ENCODE data around the gene STXBP3.
A peak's percentile ranks its signal among the peaks of the same experiment; 100 is the strongest.

The STXBP3 gene

DNA sequence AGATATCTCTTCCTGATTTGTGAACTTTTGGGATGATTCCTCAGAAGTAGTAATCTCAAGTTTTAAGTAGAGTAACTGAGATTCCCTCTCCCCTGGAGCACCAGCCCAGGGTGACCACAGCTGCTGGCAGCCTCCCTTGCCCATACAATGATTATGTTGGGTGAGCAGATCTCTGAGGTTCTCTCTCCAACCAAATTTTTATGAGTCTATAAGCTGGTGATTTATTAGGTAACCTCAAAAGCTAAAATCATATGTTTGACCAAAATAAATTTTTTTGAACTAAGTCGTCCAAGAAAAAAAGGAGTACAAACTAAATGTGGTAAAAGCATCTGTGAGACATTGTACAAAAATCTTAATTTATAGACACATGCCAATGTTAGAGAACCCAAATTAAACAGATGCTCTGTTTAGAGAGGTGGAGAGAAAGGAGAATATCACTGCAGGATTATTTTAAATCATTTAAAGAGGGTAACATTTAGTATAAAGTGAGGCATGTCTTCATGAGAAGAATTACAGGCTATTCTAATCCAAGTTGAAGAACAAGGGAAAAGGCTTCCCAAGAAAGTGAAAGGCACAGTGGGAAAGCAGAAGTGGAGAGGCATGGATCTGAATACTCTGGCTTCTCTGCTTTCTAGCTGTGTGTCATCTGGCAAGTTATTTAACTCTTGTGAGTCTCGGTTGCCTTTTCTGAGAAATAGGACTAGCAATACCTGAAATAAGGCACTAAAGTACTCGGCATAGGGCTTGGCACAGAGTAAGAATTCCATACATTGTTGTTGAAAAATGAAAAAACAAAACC is 107.9 kb downstream of the STXBP3 start:
- TF ChIP-seq, protein P1, sequence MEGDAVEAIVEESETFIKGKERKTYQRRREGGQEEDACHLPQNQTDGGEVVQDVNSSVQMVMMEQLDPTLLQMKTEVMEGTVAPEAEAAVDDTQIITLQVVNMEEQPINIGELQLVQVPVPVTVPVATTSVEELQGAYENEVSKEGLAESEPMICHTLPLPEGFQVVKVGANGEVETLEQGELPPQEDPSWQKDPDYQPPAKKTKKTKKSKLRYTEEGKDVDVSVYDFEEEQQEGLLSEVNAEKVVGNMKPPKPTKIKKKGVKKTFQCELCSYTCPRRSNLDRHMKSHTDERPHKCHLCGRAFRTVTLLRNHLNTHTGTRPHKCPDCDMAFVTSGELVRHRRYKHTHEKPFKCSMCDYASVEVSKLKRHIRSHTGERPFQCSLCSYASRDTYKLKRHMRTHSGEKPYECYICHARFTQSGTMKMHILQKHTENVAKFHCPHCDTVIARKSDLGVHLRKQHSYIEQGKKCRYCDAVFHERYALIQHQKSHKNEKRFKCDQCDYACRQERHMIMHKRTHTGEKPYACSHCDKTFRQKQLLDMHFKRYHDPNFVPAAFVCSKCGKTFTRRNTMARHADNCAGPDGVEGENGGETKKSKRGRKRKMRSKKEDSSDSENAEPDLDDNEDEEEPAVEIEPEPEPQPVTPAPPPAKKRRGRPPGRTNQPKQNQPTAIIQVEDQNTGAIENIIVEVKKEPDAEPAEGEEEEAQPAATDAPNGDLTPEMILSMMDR (conservative IDR thresholded peaks at IDR 0.05; ENCODE audit: control insufficient read depth, insufficient read depth, low read depth, low read length): no peak
- no peak overlapping the region for H3K4me3 ChIP-seq (ENCODE audit: control insufficient read depth, low read depth, low read length)
- peak; percentile 61 for DNase-seq (ENCODE audit: low read depth)

DNA sequence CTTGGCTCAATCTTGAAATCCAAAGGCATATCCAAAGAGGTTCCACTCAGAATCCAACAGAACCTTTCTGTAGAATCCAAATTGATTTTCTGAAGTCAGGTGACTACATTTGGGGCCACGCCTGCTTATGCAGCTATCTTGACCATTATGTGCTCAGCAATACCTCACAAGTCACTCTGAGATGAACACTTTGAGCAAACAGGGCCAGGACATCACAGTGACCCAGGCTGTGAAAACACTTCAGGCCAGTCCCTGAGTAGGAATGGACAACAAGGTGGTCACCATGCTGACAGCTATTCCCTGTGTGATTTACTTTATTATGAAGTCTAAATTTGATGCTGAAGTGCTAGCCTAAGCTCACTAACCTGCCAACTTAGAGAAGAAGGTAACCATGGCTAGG is 110.5 kb downstream of the STXBP3 start, which contains the start of gene AKNAD1:
Gene AKNAD1, minus strand, starts transcription at position 101 of the 400 bp plus-strand sequence. CDS start 4,430 bp downstream, outside the sequence.
- no peak for DNase-seq (ENCODE audit: low read depth)
- TF ChIP-seq, protein P1 (conservative IDR thresholded peaks at IDR 0.05; ENCODE audit: control insufficient read depth, insufficient read depth, low read depth, low read length): no peak
- H3K4me3 ChIP-seq (ENCODE audit: control insufficient read depth, low read depth, low read length): no peak within 1 kb of the TSS

DNA sequence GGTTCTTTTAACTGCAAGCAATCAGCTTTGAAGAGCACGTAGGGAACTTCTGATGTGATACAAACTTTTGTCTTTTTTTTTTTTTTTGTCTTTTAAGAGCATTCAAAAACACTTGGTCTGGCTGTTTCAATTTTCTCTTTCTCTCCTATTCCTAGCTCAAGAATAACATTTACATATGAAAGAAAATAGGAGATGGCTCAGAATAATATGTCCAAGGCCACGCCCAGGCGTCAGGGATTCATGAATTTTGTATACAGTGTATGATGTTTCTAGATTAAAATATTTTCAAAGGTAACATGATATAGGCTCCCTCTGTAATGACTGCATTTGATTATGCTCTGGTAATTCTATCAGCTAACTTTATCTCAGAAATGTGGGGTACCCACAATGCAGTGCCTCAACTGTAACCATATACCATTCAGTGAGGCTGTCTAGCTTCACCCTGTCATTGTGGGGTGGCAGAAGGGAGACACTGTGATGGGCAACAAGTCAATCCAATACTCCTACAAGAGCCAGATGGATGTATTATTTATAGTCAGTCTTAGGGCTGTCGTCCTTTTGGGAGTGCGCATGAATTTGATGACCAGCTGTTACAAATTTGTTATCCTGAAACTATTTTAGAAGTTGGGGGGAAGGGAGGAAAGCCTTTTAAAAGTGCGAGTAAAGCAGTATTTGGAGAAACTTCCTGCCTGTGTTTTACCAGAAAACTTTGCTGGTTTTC is 111.9 kb downstream of the STXBP3 start:
- TF ChIP-seq, protein P1 (conservative IDR thresholded peaks at IDR 0.05; ENCODE audit: control insufficient read depth, insufficient read depth, low read depth, low read length): no peak
- no peak for DNase-seq (ENCODE audit: low read depth)
- no peak overlapping the region for H3K4me3 ChIP-seq (ENCODE audit: control insufficient read depth, low read depth, low read length)
